Stimulated activated naive CD8-positive, alpha-beta T cell treated with anti-CD3 and anti-CD28 coated beads, Interleukin-15, Interleukin-2, amounts not matched to agents 100 ng/mL and 50 ng/mL, for 24 hours (primary cell): ENCODE results near the gene PVRIG.
A peak's percentile ranks its signal among the peaks of the same experiment; 100 is the strongest.
"Not testable (repeated sequence)": the region's sequence is repeated elsewhere in the genome, so short reads cannot be mapped to it uniquely, and the experiment has no call there.

Experiments used
- H3K27ac Mint-ChIP-seq: one replicate; pipeline ENCODE4 v1.8.0; 2021; ENCODE audit warnings: mild to moderate bottlenecking, mixed read lengths
- H3K27me3 Mint-ChIP-seq: one replicate; pipeline ENCODE4 v1.8.0; 2021; ENCODE audit warnings: mixed read lengths
- H3K36me3 Mint-ChIP-seq: one replicate; pipeline ENCODE4 v1.8.0; 2021; ENCODE audit warnings: low read depth, mixed read lengths
- H3K4me1 Mint-ChIP-seq: one replicate; pipeline ENCODE4 v1.8.0; 2021; ENCODE audit warnings: low read depth, mixed read lengths
- H3K4me3 Mint-ChIP-seq: one replicate; pipeline ENCODE4 v1.8.0; 2021; ENCODE audit warnings: mild to moderate bottlenecking, mixed read lengths
- H3K9me3 Mint-ChIP-seq: one replicate; pipeline ENCODE4 v1.8.0; 2021; ENCODE audit warnings: mixed read lengths

PVRIG gene

GRCh38 chr7:100212631-100213286 is 7.0 kb upstream of the PVRIG start:
- no peak overlapping the region for H3K27ac Mint-ChIP-seq
- H3K4me1 Mint-ChIP-seq, result peaks cover 87% of the 10 kb centered on the region
- H3K36me3 Mint-ChIP-seq, result no peaks in the 10 kb centered on the region

DNA sequence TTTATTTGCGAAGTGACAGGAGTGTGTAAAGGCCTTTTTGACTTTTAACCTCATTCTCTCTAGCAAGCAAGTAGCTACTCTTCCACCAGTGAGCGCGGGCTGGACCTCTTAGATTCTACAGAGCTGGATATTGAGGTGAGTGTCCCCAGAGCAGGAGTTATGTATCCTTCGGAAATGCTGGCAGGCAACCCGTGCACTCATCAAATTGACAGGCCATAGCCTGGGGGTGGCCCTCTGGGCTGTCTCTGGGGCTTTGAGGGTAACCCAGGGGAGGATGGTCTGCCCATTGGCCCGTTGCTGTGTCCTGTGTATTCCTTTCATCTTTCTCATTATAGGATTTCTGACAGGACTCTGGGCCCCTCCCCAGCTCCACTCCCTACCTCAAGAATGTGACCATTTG is 6.1 kb upstream of the PVRIG start:
- peaks cover 83% of the 10 kb centered on the region for H3K4me1 Mint-ChIP-seq

More at GRCh38 chr7:100212631-100213286, 7.0 kb upstream of the PVRIG start:
- Mint-ChIP-seq H3K4me3 (no peak overlapping the region), H3K27me3 (no peaks in the 10 kb centered on the region), H3K9me3 (no peaks in the 10 kb centered on the region)

DNA sequence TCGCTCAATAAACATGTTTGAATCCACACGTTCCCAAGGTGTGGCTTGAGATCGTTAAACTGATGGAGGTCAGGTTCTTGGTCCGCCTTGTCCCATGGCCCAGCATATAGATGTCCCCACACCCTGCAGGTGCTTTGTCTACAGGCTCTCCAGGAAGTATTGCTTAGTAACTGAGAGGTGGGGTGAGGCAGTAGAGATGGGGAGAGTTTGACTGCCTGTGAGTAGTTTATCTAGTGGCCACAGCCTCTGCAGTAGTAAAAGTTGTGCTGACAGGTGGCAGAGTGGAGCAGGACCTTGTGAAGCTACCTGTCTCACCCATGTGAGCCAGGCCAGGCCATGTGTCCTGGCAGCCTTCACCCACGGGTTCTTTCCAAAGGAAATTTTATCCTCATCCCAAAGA is 5.4 kb upstream of the PVRIG start:
- Mint-ChIP-seq H3K4me1 (peaks cover 83% of the 10 kb centered on the region), H3K27ac (peak overlapping the region; percentile 38)
- H3K9me3 Mint-ChIP-seq, H3K36me3 Mint-ChIP-seq, H3K27me3 Mint-ChIP-seq, H3K4me3 Mint-ChIP-seq: not testable (repeated sequence)

More for the DNA sequence above, 6.1 kb upstream of the PVRIG start:
- no peak overlapping the region for H3K4me3 Mint-ChIP-seq
- no peaks in the 10 kb centered on the region for H3K36me3 Mint-ChIP-seq
- no peaks in the 10 kb centered on the region for H3K27me3 Mint-ChIP-seq
- no peak overlapping the region for H3K27ac Mint-ChIP-seq
- H3K9me3 Mint-ChIP-seq, result no peaks in the 10 kb centered on the region

DNA sequence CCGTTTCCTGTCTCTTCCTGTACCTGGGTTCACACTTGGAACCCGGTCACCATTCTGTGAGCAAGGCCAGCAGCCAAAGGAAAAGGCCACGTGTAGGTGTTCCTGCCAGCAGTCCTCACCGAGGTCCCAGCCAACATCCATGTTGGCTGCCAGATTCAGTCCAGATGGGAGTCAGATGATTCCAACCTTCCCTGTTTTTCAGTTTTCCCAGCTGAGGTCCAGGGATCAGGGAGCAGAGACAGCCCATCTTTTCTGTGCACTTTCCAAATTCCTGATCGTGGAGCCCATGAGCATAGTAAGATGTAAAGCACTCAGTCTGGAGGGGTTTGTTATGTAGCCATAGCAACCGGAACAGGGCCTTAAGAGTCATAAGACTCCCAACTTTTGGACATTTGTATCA is 3.9 kb upstream of the PVRIG start:
- Mint-ChIP-seq H3K9me3 (no peaks in the 10 kb centered on the region), H3K27ac (no peak overlapping the region), H3K4me3 (no peak overlapping the region), H3K27me3 (no peaks in the 10 kb centered on the region), H3K36me3 (peaks cover 5% of the 10 kb centered on the region), H3K4me1 (peaks cover 74% of the 10 kb centered on the region)

- H3K27ac Mint-ChIP-seq, H3K27me3 Mint-ChIP-seq, H3K9me3 Mint-ChIP-seq: not testable (repeated sequence)
- H3K4me3 Mint-ChIP-seq, result peak overlapping the region; percentile 64
- H3K4me1 Mint-ChIP-seq, result peaks cover 80% of the 10 kb centered on the region
- peaks cover 26% of the 10 kb centered on the region for H3K36me3 Mint-ChIP-seq
These were observed 1.8 kb upstream of the PVRIG start for GRCh38 chr7:100217934-100218333.

- H3K27me3 Mint-ChIP-seq, result no peaks in the 10 kb centered on the region
- no peaks in the 10 kb centered on the region for H3K9me3 Mint-ChIP-seq
- peak overlapping the region; percentile 92 for H3K27ac Mint-ChIP-seq
- H3K4me3 Mint-ChIP-seq, result peak overlapping the region; percentile 95
- peaks cover 83% of the 10 kb centered on the region for H3K4me1 Mint-ChIP-seq
- H3K36me3 Mint-ChIP-seq, result peaks cover 36% of the 10 kb centered on the region
These were observed 445 bp upstream of the PVRIG start for GRCh38 chr7:100219271-100219737.

- Mint-ChIP-seq H3K36me3 (peaks cover 44% of the 10 kb centered on the region), H3K4me1 (peaks cover 82% of the 10 kb centered on the region), H3K4me3 (peak overlapping the region; percentile 95), H3K27me3 (no peaks in the 10 kb centered on the region), H3K27ac (peak overlapping the region; percentile 92), H3K9me3 (no peaks in the 10 kb centered on the region)
These were observed 959 bp downstream of the PVRIG start for GRCh38 chr7:100220586-100221230.

DNA sequence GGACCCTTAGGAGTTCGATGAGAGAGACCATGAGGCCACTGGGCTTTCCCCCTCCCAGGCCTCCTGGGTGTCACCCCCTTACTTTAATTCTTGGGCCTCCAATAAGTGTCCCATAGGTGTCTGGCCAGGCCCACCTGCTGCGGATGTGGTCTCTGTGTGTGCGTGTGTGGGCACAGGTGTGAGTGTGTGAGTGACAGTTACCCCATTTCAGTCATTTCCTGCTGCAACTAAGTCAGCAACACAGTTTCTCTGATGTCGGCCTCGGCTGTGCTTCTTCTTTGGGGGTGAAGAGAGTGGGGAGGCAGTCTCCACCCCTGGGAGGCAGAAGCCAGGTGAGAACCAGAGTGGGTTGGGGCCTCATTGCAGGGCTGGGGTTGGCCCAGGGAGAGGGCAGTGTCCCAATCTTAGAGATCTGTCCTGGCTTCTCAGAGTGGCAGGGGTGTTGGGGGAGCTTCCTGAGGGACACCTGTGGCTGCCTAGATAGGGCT is 1.5 kb downstream of the PVRIG start:
- Mint-ChIP-seq H3K4me1 (peaks cover 78% of the 10 kb centered on the region), H3K36me3 (peaks cover 44% of the 10 kb centered on the region), H3K27me3 (no peaks in the 10 kb centered on the region), H3K4me3 (peak overlapping the region; percentile 95), H3K9me3 (no peaks in the 10 kb centered on the region), H3K27ac (peak overlapping the region; percentile 92)

DNA sequence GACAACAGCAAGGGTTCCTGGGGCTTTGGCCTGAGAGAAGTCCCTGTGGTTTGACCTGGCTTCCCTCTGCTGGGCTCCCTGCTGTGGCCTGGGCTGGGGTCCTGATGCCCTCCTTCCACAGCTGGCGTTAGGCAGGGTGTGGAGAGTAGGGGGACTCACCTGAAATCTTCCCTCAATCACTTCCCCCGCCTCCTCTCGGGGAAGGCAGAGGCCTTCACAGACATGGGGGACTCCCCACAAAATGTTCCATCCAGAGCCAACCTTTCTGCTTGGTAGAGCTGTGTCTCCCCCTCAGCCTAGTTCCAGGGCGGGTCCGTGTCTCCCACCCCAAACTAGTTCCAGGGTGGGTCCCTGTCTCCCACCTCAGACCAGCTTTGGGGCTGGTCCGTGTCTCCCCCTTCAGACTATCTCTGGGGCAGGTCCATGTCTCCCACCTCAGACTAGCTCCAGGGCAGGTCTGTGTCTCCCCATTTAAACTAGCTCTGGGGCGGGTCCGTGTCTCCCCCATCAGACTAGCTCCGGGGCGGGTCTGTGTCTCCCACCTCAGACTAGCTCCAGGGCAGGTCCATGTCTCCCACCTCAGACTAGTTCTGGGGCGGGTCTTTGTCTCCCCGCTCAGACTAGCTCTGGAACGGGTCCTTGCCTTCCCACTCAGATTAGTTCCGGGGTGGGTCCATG is 2.2 kb downstream of the PVRIG start:
- no peaks in the 10 kb centered on the region for H3K27me3 Mint-ChIP-seq
- H3K27ac Mint-ChIP-seq, result peak overlapping the region; percentile 92
- peak overlapping the region; percentile 95 for H3K4me3 Mint-ChIP-seq
- H3K9me3 Mint-ChIP-seq, result no peaks in the 10 kb centered on the region
- peaks cover 44% of the 10 kb centered on the region for H3K36me3 Mint-ChIP-seq
- peaks cover 71% of the 10 kb centered on the region for H3K4me1 Mint-ChIP-seq

- H3K27me3 Mint-ChIP-seq, result no peaks in the 10 kb centered on the region
These were observed 2.8 kb downstream of the PVRIG start for GRCh38 chr7:100222445-100223132.

GRCh38 chr7:100223376-100223927 is 3.7 kb downstream of the PVRIG start:
- peak overlapping the region; percentile 95 for H3K4me3 Mint-ChIP-seq
- H3K27me3 Mint-ChIP-seq, H3K9me3 Mint-ChIP-seq: not testable (repeated sequence)
- H3K27ac Mint-ChIP-seq, result peak overlapping the region; percentile 92
- peaks cover 63% of the 10 kb centered on the region for H3K4me1 Mint-ChIP-seq
- peaks cover 49% of the 10 kb centered on the region for H3K36me3 Mint-ChIP-seq

More at GRCh38 chr7:100222445-100223132, 2.8 kb downstream of the PVRIG start:
- Mint-ChIP-seq H3K4me1 (peaks cover 64% of the 10 kb centered on the region), H3K36me3 (peaks cover 44% of the 10 kb centered on the region), H3K27ac (peak overlapping the region; percentile 92), H3K9me3 (no peaks in the 10 kb centered on the region), H3K4me3 (peak overlapping the region; percentile 95)

DNA sequence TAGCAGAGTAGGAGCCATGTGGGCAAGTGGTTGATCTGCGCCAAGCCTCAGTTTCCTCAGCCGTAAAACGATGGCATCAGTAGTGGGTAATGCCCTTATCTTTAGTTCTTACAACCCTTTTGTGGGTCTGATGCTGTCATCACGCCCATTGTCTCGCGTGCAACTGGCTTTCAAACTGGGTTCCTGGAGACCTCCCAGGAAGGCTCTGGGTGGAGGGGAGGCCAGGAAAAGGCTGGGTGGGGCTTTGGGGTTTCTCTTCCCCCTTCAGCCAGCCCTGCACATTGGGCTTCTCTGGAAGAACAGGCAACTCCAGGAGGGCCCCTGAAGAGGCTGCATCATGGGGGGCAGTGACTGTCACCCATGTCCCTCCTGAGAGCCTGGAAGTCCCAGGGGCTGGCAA is 5.1 kb downstream of the PVRIG start:
- peak overlapping the region; percentile 95 for H3K4me3 Mint-ChIP-seq
- H3K27me3 Mint-ChIP-seq, H3K9me3 Mint-ChIP-seq: not testable (repeated sequence)
- peak overlapping the region; percentile 75 for H3K27ac Mint-ChIP-seq
- peaks cover 49% of the 10 kb centered on the region for H3K36me3 Mint-ChIP-seq
- peaks cover 54% of the 10 kb centered on the region for H3K4me1 Mint-ChIP-seq

DNA sequence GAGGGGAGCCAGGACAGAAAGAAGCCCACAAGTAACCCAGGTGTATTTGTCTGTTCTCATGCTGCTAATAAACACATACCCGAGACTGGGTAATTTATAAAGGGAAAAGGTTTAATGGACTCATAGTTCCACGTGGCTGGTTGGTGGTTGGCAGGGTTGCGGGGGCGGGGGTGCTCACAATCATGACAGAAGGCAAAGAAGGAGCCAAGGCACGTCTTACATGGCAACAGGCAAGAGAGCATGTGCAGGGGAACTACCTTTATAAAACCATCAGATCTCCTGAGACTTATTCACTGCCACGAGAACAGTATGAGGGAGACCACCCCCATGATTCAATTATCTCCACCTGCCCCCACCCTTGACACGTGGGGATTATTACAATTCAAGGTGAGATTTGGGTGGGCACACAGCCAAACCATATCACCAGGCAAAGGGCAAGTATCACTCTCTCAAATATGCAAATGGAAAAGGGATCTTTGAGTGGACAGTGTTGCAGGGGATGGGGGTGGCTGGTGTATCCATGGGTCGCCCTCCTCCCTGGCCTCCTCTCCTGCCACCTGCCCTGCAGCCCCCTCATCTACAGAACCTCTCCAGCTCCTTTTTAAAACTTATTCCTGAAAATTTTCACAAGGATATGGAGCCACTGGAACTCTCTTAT is 15.0 kb downstream of the PVRIG start:
- H3K4me1 Mint-ChIP-seq, result peaks cover 31% of the 10 kb centered on the region
- H3K27ac Mint-ChIP-seq, result peak overlapping the region; percentile 51
- H3K36me3 Mint-ChIP-seq, result peaks cover 35% of the 10 kb centered on the region
- not testable (repeated sequence) for H3K9me3 Mint-ChIP-seq, H3K27me3 Mint-ChIP-seq, H3K4me3 Mint-ChIP-seq

DNA sequence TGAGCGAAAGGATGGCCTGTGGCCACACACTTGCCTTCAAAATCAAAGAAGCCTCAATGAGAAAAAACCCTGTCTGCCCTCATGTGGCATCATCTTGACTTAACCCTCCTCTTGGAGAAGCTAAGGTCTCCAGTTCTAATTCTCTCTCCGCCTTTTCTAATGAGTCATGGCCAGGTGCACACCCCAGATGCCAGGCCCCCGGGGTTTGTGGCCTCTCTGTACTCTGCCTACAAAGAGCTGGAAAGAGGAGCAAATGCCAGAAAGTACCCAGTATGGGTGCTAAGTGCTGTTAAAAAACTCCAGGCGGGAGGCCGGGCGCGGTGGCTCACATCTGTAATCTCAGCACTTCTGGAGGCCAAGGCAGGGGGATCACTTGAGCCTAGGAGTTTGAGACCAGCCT is 20.2 kb downstream of the PVRIG start:
- not testable (repeated sequence) for H3K9me3 Mint-ChIP-seq

More for the DNA sequence above, 20.2 kb downstream of the PVRIG start:
- not testable (repeated sequence) for H3K27me3 Mint-ChIP-seq, H3K4me3 Mint-ChIP-seq, H3K27ac Mint-ChIP-seq, H3K36me3 Mint-ChIP-seq
- H3K4me1 Mint-ChIP-seq, result peaks cover 43% of the 10 kb centered on the region
